PC-9 (cell line): Measurements from ENCODE around the gene SCRN2.

Source experiments
- CTCF ChIP-seq: fragments of 200-600 bp; sonication (generic); conservative IDR thresholded peaks from 2 replicates; pipeline ENCODE4 v1.6.1; 2017; ENCODE audit warnings: mixed run types, antibody characterized with exemption, mild to moderate bottlenecking, moderate library complexity
- EZH2 ChIP-seq: fragments of 200-600 bp; sonication (generic); IDR thresholded peaks from 2 replicates; pipeline ENCODE4 v1.8.0; 2017; ENCODE audit warnings: antibody characterized with exemption, low read depth

- TF ChIP-seq CTCF: no peak
- no peak for TF ChIP-seq EZH2
Measured at GRCh38 chr17:47810200-47810821, 30.8 kb downstream of the SCRN2 start.
